GM18858 (cell line): ENCODE results near the gene C4orf50.

ENCODE experiments used
- ATAC-seq: cut with Tn5 transposase; IDR thresholded peaks from one replicate; pipeline ENCODE4 v1.9.1; 2021; ENCODE audit not compliant: unreplicated experiment

Gene C4orf50

DNA sequence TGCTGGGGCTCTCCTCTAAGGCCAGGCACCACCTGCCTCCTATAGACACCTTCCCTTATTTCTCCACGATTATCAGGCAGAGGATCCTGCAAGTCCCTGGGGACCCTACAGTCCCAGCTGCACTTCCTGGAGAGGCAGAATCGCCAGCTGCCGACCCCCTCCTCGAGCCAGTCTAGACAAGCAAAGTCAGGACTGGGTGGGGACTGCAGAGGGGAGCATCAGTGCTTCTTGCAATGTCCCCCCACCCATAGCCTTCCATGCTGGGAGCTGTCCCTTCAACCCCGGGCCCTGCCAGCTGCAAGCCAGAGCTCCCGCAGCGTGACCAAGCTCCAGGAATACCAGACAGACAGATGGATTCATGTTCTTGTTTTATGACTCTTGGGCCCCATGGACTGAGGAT lies 124.0 kb downstream of the C4orf50 start:
- ATAC-seq: no peak

GRCh38 chr4:5893591-5893990 lies 124.6 kb downstream of the C4orf50 start:
- no peak for ATAC-seq

- ATAC-seq: no peak
These were observed 125.1 kb downstream of the C4orf50 start, which contains the start of gene CRMP1 for GRCh38 chr4:5893004-5893580. Gene CRMP1 (minus strand): TSS chr4:5893086. CDS start chr4:5892969, 117 bp downstream.

DNA sequence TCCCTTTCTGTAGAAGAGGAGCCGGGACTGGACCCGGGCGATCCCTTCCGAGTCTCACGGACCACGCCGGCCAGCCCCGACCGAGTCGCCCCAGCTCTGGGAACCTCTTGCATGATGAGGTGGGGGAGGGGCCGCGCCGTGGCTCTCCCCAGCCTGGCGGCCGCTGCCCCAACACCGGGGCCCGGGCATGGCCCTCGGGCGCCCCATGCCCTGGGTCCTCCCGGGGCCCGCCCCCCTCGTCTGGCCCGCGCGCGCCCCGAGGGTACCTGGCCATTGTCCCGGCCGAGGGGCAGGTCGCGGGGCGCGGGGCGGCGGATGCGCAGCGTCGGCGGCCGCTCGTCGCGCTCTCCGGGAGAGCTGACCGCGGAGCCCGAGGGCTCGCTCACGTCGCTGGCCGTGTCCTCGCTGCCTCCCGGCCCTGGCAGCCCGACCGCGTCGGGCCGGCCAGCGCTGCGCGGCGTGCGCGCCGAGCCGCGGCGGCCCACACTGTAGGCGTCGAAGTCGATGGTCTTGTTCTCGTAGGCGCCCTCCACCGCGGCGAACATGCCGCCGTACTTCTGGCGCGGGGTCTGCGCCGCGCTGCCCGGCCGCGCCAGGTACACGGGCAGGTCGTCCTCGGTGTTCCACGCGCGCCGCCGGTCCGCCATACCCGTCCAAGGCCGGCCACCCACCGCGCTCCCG lies 125.8 kb downstream of the C4orf50 start:
- no peak for ATAC-seq

DNA sequence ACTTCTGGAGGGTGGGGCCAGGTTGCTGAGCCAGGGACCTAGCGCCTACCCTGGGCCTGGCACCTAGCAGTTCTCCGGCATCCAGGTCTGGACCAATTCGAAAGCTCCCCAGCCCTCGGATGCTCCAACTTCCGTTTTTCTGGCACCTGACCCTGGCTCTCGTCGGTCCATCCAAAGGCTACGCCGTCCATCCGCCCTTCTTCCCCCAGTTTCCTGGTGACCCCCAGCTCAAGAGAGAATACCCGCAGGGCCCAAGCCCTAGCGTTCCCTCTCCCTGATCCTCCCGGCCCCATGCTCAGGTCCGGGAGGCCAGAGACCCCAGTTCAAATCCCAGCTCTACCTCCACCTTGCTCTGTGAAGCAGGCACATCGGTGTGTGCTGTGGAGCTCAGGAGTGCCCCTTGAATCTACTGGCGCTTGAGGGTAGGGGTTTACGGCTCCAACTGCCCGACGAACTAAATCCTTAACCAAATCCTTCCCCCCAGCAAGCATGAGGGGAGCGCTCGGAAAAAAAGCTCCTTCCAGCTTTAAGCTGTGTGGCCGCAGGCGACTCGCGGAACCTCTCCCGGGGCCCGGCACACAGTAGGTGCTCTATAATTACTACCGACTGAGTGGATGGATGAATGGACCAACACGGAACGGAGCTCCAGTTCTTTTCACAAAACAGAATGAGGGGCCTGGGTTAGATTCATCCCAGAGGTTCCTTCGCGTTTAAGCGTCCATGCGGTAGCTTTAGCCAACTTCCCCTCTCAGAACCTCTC lies 126.5 kb downstream of the C4orf50 start:
- ATAC-seq: no peak

DNA sequence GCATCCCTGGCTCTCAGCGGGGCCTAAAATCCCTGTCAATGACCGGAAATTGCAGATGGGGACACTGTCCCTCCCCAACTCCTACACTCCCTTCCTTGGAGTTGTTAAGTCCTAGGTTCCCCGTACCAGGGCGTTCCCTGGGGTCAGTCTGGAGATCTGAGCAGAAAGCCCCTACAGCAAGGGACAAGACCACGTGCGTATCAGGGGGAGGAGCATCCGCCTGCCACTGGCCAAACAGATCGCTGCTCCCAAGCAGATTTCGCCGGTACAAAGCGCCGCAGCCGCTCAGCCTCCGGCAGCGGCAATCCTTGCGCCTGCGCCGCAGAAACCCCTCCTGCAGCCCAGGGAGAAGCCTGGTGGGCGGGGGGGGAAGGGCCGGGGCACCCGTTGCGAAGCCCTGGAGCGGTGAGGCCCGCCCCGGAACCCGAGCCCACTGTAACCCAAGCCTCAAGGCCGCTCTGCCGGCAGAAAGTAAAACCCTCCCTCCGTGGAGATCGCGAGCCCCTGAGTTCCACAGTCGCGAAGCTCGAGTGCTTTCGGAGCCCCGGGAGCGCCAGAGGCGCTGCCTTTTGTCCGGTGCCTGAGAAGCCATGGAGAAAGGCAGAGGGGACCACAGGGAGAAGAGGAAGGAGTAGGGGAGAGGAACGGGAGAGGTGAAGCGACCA lies 128.0 kb downstream of the C4orf50 start:
- no peak for ATAC-seq

DNA sequence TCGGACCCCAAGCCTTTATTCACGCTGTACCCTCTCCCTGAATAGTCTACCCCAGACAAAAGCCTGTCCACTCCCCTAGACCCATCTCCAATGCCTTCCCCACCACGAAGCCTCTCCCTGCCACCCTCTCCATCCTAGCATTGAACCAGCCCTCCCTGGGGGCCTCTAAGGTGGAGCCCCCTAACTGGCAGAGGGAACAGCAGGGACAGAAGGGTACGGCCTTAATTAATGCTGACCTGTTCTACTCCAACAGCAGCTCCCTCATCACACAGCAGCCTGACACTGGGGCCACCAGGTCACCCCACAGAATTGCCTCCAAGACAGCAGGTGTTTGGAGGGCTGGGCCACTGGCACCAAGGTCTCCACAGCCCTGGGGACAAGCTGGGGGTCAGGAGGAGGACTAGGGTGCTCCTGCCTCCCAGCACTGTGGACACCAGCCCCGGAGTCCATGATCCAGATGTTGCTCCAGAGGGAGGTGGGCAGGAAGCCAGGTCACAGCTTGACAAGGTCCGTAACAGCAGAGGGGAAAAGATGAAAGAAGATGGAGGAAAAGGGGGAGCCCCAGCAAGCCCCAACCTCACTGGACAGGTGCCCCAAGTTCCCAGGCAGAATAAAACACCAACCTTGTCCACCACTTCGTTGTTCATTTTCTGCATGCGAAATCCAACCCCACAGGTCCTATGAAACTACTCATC lies 129.1 kb downstream of the C4orf50 start:
- no peak for ATAC-seq

DNA sequence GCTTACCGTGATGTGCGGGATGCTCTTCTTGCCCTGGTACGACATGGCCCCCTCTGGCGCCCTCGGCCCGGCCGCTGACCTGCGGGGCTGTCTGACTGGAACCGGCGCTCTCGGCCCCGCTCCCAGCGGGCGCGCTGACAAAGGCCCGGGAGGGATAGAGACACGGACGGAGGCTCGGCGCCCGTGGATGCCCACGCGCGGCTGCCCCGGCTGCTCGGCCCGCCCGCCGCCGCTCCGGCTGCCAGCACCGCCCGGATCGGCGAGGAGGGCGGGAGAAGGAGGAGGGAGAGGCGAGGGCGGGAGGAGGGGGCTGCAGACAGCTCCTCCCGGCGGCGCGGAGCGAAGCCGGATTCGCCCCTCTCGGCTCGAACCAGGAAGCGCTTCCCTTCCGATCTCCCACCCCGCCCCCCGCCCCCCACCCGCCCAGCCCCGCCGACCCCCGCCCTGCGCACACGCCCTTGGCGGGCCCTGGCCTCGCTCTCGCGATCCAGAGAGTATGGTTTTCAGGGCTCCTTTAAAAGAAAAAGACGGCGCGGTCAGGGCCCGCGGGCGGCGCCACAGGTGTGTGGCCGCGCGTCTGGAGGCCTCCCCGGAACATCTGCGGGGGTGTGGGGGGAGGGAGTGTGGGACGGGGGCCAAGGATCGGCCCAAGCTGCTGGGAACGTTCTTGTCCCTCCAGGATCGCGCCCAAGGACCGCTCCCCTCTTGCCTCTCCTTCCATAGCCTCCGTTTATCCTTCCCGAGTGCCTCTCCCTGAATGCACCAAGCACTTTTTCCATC lies 129.8 kb downstream of the C4orf50 start:
- ATAC-seq: no peak

DNA sequence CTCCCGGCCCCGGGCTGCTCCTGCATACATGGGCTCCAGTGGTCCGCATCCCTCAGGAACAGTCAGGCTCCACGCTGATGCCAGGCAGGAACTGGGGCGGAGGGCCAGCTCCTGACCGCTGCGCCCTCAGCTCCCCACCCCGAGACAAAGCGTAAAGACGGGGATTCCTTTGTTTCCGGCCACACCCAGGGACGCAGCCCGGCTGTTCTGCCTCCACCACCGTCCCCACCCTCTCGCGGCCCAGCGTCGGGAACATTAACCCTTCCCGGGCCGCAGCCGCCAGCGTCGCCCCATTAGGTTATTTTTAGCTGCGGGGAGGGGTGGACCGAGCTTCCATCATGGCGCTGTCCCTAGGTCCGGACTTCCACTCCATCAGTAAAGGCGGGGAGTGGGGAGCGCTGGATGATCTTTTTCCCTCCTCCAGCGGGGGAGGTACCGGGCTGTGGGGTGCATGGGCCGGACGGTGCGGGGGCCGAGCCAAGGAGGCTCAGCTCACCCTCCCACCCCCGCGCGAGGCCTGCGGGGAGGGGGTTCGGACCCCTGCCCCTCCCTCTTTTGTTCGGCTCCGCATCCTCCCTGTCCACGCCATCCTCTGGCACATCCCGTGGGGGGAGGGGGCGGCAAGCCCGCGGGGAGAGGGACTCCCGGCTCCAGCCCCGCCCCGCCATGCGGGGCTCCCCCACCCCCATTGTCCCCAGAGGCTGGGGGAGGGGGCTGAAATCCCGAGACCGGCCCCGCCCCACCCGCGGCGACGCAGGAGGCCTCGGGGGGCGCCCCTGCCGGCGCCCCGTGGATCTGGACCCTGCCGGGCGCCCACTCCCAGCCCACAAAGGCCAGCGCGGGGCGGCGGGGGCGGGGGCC lies 130.6 kb downstream of the C4orf50 start:
- no peak for ATAC-seq

- ATAC-seq: no peak
These were observed 131.2 kb downstream of the C4orf50 start for GRCh38 chr4:5887011-5887360.

DNA sequence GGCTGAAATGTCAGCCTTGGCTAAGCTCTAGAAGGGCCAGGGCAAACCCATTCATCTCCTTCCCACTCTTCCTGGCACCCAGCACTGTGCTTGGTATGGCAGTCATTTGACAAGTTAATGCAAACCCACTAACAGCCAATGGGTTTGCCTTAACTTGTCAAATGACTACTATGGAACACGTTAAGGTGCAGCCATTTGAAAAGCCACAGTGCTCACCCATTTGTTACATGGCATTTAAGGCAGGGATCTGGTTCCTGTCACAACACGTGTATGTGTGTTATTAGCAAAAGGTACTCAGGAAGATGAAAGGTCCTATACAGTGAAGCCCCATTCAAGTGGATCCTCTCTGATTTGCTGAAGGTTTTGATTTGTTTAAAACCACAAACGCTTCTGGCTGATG lies 132.5 kb downstream of the C4orf50 start:
- no peak for ATAC-seq

DNA sequence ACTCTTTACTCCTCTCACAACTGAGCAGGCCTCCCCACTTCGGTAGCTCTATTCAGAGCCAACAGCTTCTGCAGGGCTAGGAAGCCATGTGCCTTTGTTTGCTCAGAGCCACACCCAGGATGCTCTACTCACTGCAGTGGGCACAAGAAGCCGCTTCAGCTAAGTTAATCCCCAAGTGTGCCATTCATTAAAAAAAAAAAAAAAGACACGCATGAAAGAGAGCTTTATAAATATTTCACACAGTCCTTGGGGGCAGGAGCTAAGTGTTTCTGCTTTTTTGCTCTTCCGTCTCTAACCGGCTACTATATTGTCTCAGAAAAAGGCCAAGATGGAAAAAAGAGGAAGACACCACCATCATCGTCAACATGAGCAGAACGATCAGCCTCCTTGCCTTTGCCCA lies 133.4 kb downstream of the C4orf50 start:
- no peak for ATAC-seq

- no peak for ATAC-seq
These were observed 134.3 kb downstream of the C4orf50 start for GRCh38 chr4:5883916-5884315.

- ATAC-seq: no peak
These were observed 135.3 kb downstream of the C4orf50 start for GRCh38 chr4:5882947-5883346.

DNA sequence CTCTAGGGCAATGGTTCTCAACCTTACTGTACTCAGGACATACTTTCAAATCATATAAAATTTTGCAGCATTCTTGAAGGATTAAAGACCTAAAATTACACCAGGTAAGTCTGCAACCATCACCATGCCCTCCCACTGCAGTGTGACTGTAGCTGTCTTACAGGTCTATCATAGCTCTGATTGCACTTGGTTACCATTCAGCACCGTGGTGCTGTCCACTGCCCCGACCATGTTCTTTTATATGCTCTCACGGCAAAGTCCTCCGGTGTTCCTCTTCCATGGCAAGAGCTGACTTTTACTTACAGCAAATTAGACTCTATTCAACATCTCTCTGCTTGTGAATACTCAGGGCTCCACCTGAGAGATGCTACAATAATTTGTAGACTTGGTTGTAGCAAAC lies 136.9 kb downstream of the C4orf50 start:
- no peak for ATAC-seq

GRCh38 chr4:5878359-5878758 lies 139.9 kb downstream of the C4orf50 start:
- no peak for ATAC-seq

DNA sequence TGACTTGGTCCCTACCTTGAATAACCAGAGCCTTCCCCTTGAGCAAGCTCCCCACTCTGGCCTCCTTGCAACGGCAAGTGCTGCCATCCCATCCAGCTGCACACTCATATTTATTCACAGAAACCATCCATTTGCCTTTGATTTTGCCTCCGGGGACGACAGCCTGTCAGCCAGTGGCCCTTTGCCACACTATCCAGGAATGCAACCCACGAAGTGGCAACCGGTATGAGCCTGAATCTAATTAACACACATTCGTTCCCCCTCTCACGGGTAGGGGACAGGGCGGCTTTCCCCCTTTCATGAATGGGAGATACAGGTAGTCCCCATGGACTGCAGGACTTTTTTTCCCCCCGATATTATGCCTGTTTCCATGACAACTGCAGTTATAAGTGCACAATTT lies 140.8 kb downstream of the C4orf50 start:
- no peak for ATAC-seq

GRCh38 chr4:5874811-5875449 lies 143.3 kb downstream of the C4orf50 start:
- ATAC-seq: no peak

- ATAC-seq: no peak
These were observed 147.5 kb downstream of the C4orf50 start for GRCh38 chr4:5870701-5871100.
